Measurements from ENCODE around the gene SPOP.
A peak's percentile ranks its signal among the peaks of the same experiment; 100 is the strongest.
"Not testable (repeated sequence)": the region's sequence is repeated elsewhere in the genome, so short reads cannot be mapped to it uniquely, and the experiment has no call there.

Gene SPOP

DNA sequence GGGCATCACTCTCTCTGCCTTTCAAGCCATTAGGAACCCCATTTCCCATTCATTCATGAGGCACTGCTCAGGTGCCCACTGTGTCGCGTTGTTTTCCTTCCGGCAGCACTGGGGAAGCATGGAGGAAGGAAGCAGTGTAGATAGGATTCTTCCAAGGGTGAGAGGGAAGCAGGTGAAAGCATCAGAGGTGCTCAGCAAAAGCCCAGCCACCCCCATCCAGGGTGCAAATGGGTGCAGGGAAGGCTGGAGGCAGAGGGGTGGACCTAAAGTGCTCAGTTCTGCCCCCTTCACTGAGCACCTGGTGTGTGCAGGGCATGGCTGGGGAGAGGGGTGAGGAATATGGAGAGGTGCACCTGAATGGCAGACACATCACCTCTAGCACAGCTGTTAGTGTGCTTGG lies 105.7 kb downstream of the SPOP start:
- no peak for DNase-seq (ENCODE audit: low read depth)

DNA sequence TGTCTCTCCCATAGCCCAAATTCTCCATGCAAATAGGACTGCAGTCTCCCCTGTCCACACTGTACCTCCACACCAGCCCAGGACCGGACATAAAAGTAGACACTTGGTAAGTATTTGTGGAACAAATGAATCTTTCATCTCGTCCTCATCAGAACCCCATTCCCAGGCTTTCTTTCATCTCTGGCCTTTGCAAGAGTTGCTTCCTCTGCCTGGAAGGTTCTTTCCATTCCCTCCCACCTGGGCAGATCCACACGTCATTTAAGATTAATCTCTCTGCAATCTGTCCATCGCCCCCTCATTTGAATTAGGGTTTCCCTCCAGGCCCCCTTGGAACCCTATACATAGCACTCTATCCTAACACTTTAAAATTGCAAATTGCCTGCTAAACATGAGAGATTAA lies 106.1 kb downstream of the SPOP start:
- no peak for DNase-seq (ENCODE audit: low read depth)

DNA sequence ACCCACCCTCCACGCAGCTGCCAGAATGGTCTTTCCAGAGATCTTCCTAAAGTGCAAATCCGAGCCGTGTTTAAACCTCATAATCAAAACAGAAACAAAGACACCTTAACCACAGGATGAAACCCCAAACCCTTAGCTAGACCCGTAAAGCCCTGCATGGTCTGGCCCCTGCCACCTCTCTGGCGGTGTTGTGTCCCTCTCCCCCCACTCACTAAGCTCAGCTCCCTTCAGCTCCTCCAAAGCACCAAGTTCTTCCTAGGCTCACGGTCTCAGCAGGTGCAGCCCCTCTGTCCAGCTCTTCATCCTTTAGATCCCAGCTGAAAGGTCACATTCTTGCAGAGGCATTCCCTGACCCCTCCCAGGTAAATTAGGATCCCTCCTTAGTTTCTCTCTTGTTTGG lies 106.6 kb downstream of the SPOP start:
- no peak for DNase-seq (ENCODE audit: low read depth)

DNA sequence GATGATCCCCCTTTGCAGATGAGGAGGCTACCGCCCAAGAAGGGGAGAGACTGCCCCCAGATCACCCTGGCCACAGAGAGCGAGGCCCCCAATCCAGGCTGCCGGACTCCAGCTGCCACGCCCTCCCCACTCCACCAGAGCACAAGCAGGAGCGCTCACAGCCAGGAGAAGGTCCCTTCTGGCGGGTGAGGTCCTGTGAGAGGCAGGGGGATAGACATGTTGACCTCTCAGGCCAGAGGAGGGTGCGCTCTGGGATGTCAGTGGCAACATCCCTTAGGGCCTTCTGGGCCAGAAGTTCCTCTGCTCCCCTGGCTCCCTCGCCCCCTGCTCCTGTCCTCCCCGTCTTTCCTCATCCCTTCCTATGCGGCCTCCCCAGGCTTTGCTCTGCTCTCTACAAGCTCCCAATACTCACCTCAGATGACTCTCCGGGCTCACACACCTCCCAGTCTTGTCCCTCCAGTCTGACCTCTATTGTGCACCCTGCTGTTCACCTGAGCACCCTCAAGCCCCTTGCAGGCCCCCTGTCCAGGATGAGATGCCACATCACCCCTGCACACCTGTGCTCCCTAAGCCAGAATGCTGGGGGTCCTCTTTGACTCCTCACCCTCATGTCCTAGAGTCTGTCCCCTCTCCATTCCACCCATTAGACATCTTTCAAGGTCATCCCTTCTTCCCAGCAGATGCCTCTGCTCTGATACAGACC lies 107.2 kb downstream of the SPOP start:
- no peak for DNase-seq (ENCODE audit: low read depth)

DNA sequence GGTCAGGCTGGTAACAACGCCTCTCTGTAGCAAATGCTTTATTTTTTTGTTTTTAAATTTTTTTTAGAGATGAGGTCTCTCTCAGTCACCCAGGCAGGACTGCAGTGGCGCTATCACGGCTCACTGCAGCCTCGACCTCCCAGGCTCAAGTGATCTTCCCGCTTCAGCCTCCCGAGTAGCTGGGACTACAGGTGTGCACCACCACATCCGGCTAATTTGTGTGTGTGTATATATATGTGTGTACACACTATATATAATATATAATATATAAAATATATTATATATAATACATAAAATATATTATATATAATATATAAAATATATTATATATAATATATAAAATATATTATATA lies 109.2 kb downstream of the SPOP start:
- not testable (repeated sequence) for DNase-seq (ENCODE audit: low read depth)

DNA sequence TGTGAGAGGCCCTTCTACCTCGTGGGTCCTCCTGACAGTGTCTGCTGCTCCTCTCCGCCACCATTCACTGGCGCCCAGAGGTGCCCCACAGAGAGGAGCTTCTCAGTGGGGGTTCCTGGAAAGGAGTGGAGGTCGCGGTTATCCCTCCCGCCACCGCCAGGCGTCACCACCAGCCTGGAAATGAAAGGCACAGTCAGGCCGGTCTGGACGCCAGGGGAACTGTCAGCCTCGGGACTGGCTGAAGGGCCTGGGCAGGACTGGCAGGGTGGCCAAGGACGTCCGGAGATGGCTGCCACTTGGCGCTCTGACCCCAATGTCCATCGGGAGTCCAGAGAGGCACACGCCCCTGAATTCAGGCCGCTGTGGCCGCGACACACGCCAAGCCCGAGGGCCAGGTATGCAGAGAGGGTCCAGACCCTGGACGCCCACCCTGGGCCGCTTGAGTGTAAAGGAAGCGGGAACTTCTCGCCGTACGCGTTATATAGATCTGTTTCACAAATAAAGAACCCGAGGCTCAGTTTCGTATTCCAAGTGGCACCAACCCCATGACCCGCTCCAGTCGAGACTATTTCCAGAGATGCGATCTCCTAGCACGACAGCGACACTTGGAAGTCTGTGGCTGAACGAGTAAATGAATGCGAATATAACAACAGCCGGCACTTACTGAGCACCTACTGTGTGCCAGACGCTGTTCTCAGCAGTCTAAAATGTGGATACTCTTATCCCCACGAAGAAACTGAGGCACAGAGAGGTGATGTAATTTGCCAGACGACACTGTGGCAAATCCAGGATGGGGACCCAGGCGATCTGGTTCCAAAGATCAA lies 109.8 kb downstream of the SPOP start:
- peak; percentile 68 for DNase-seq (ENCODE audit: low read depth)

GRCh38 chr17:49567104-49567521 lies 110.8 kb downstream of the SPOP start:
- DNase-seq (ENCODE audit: low read depth), result no peak

GRCh38 chr17:49566668-49567071 lies 111.2 kb downstream of the SPOP start:
- no peak for DNase-seq (ENCODE audit: low read depth)

- no peak for DNase-seq (ENCODE audit: low read depth)
Measured at GRCh38 chr17:49565948-49566491, 111.9 kb downstream of the SPOP start.

GRCh38 chr17:49564638-49565037 lies 113.3 kb downstream of the SPOP start:
- DNase-seq (ENCODE audit: low read depth), result no peak

DNA sequence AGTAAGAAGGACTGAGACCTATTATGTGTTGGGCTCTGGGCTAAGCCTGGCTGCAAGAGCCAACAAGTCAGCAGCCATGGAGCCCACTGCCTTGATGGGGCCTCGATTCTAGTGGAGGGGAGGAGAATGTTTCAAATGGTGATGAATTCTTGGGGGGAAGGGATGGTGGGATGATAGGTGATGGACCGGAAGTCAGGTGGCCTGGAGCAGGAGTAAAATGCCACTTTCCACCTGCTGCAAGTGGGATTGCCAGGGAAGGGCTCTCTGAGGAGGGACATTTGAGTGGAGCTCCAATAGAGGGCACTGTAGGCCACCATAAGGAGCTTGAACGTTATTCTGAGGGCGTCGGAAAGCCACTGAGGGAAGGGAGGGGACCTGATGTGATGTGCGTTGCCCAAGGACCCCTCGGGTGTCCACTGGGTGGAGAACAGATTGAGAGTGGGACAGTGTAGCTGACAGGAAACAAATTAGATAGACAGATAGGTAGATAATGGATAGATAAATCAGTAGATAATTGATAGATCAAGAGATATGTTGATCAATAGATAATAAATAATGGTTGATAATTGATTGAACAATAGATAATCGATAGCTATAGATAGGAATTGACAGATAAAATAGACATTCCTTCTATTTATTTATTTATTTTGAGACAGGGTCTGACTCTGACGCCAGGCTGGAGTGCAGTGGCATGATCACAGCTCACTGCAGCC lies 120.4 kb downstream of the SPOP start:
- no peak for DNase-seq (ENCODE audit: low read depth)

DNA sequence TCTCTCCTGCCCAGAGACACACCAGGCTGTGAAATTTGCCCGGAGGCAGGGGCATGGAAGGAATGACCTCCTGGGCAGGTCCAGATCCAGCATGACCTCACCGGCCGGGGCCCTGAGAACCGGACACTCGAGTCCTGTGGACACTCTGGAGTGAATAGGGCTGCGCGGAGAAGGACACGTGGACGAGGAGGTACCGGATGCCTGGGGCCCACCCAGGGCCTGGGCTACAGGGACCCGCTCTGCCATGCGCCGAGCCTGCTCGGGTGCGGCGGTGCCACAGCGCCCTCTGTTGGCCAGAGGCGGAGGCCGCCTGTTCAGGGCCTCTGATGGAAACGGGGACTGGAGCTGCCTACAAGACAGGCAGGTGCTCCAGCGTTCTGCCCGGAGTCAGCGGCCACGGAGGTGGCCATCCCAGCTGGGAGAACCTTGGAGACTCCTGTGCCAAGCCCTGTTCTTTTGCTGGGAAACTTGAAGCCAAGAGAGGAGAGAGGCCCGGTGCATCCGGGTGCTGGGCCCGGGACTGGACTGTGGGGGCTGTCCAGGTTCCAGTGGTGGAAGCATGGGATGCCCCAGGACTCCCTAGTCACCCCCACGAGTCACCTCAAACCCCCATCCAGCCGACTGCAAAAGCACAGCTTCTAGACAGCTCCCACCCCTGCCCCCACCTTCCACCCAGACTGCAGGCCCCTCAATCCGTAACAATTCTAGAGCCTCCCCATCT lies 121.5 kb downstream of the SPOP start:
- peak; percentile 70 for DNase-seq (ENCODE audit: low read depth)

- no peak for DNase-seq (ENCODE audit: low read depth)
Measured at GRCh38 chr17:49555495-49556222, 122.2 kb downstream of the SPOP start.

GRCh38 chr17:49554694-49555494 lies 123.0 kb downstream of the SPOP start:
- DNase-seq (ENCODE audit: low read depth), result no peak

DNA sequence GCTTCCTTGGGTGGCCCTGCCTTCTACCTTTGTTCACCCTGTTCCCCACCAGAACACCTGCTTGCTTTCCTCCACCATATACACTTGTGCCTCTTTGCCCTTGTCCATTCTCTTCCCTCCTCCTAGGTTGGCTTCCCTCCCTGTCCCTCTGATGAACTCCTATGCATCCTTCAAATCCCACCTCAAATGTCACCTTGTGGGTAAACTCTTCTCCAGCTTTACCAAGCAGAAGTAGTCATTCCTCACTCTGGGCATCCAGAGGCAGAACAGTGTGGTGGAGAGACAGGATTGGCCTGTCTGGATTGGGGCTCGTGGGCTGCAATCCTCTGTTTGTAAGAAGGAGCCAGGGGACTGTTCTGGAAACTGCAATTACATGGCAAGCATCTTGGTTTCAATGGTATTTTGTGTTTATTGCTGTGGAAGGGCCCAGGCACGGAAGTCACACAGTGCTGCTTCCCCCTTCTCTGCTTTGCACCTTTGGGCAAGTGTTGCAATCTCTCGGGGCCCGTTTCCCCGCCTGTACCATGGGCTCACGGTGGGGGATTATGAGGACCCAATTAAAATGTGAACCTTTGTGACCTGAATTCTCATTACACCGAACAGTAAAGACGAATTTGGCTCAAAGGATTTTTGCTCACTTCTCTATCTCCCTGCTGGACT lies 124.1 kb downstream of the SPOP start:
- no peak for DNase-seq (ENCODE audit: low read depth)

GRCh38 chr17:49552070-49552751 lies 125.7 kb downstream of the SPOP start:
- no peak for DNase-seq (ENCODE audit: low read depth)

- DNase-seq (ENCODE audit: low read depth), result no peak
Measured at GRCh38 chr17:49551221-49552069, 126.5 kb downstream of the SPOP start.

DNA sequence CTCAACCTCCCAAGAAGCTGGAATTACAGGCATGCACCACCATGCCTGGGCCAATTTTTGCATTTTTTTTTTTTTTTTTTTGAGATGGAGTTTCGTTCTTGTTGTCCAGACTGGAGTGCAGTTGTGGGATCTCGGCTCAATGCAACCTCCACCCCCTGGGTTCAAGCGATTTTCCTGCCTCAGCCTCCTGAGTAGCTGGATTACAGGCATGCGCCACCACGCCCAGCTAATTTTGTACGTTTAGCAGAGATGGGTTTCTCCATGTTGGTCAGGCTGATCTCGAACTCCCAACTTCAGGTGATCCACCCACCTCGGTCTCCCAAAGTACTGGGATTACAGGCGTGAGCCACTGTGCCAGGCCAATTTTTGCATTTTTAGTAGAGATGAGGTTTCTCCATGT lies 127.1 kb downstream of the SPOP start:
- DNase-seq (ENCODE audit: low read depth), result not testable (repeated sequence)

Measured in T follicular helper cell (primary cell).